CD4-positive, alpha-beta T cell treated with Interleukin-10 for 1 hour (primary cell): ENCODE measurements around the gene TRAF3.
A peak's percentile ranks its signal among the peaks of the same experiment; 100 is the strongest.

Experiments used
- DNase-seq: peaks from one replicate; pipeline ENCODE4 v3.0.0-alpha.2; 2020

TRAF3 gene

DNA sequence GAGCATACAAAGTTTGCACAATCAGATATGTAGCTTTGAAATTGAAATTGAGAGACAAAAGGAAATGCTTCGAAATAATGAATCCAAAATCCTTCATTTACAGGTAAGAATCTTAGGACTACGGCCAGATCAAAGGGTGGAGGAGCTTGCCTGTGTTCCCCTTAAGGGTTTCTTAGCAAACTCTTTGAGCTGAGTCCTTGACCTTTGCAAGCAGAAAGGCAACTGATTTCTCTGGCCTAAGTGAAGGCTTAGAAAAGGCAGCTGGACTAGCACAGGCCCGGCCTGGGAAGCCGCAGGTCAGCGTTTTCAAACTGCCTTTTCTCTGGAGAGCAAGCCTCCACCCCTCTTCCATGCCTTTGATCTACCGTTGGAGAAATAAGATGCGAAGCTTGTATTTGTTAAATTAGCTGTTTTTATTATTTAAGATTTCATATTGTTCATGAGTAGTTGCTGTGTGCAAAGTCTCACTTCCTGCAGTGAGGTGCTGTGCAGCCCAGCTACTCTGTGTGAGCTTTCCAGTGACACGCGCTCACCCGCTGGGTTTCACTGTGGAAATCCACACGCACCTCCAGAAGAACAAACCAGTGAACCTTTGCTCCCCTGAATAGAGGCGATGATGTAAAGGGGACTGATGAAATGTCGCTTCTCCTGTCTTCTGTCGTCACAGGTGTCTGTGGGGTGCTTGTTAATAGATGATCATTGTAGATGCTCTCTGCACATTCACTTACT lies 120.2 kb downstream of the TRAF3 start:
- DNase-seq, result no peak

DNA sequence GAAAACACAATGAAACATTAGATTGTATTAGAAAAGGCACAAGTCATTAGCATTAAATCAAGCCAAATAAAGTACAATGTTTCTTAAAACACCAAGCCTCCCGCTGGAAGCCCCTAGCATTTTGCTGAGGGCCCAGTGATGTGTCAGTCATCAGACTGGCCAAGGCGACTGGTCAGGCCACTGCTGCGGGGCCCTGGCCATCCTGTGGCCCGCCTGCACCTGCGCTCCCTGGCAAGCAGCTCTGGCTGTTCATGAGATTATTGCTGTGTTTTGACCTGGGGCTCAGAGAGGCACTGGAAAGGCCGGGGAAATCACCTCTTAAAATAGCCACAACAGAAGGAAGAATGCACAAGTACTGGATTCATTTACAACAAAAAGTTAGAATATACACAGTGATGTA lies 121.0 kb downstream of the TRAF3 start:
- no peak for DNase-seq

DNA sequence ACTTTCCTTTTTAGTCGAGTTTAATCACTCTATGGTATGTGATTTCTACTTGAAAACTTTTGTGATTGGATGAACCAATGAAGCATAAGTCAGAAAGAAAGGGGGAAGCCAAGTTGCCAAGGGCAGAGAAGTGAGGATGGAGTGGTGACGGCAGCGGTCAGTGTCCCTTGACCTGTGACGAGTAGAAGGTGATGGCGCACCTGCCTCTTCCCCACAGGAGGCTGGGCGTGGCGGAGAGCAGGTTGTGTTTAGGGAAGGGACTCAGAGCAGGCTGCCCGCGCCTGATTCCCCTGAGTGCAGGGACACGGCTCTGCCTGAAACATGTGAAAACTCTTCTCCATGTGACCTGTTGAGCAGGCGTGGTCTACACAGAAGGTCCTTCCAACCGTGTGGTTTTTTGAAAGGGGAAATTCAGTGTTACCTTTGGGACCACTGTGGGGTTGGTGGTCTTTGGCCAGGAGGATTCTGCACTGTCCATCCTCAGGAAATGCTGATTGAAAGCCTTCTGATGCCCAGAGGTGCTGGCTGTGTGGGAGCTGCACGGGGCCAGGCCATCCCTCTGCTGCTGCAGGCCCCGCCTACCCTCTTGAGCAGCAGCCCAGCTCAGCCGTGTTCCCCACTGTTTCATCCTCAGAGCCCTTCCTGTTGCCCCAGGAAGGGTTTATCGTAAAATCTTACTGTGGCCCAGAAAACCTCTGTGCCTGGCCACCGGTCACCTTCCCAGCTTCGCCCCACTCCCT lies 121.7 kb downstream of the TRAF3 start:
- no peak for DNase-seq

DNA sequence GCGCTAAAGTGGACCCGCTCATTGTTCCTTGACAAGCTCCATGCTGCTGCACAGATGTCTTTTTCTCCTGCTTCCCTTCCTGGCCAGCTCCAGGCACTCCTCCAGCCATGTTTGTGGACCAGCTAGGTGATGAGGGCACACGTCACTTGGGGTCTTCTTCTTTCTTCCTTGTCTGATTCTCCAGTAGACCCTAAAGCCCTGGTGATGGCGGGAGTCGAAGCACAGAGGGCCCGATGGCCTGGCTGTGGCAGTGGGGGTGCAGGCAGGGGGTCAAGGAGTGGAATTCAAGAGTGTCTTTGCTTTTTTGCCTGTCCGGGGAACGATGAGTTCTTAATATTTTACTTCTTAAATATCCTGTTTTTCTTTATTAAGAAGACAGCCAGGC lies 122.3 kb downstream of the TRAF3 start:
- DNase-seq, result no peak

DNA sequence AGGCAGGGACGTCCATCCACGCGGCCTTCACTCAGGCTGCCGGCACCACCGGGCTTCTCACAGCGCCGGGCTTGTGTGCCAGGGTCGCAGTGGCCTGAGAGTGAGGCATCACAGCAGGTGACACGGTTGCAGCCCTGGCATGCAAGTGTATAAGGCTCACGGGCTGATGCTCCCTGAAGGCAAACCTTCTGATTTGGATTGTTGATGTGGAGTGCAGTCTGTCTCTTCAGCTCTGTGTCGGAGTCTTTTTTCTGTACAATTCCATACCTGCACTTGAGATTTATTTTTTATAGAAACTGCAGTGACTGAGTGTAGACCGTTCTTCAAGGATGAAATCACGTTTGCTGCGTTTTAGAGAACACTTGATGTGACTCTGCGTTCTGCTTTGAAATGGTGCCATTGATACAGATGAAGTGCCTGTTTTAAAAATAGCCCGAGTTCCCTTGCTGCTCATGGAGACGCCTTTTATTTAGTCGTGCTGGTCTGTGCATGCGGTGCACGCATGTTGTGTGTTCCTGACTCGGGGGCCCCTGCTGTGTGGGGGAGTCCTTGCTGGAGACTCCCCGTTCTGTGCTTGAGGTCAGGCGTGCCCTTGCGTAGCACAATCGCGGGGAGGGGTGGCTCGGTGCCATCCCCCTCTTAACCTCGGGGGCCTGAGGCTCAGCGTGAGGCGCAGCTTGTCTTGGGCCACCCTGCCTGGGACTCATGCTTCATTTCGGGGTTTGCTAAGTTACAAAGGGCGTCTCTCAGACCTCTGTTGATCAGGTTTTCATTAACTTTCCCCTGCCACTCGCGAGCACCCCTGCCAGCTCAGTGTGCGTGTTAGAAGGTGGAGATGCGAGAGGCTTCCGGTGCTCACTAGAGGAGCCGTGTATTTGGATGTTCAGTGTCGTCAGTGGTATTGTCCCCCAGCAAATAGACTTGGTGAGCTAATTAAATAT lies 123.7 kb downstream of the TRAF3 start:
- peak; percentile 17 for DNase-seq

DNA sequence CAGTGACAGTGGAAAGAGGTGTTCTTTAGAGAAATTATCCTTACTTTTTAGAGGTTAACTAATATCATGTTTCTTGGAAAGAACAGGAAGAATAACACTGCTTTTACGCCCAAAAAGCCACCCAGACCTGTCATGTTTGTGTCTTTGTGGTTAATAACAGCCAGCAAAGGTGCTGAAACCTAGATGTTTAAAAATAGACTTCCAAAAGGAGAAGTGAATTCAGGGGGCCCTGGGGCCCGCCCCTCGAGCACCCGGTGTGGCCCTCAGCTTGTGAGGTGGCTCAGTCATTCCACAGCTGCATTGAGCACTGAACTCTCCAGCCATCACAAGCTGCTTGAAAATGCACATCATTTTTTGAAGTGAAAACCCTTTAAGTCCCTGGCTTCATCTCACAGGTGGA lies 124.4 kb downstream of the TRAF3 start:
- no peak for DNase-seq

DNA sequence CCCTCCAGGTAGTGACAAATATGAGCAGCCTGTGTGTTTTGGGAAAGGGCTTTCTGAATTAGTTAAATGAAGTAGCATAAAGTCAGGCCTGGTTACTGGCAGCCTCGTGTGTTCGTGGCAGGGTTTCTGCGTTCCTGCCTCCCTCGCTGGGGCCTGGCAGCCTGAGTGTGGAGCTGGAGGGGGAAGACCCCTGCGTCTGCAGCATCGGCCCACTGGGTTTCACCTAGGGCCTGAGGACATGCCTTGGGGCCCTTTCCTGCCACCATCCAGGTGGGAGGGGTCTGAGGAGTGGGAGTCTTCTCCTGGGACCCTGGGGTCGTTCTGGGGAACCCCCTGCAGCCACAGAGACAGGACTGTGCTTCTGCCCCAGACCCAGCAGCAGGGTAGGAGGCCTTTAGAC lies 124.8 kb downstream of the TRAF3 start:
- DNase-seq, result no peak

DNA sequence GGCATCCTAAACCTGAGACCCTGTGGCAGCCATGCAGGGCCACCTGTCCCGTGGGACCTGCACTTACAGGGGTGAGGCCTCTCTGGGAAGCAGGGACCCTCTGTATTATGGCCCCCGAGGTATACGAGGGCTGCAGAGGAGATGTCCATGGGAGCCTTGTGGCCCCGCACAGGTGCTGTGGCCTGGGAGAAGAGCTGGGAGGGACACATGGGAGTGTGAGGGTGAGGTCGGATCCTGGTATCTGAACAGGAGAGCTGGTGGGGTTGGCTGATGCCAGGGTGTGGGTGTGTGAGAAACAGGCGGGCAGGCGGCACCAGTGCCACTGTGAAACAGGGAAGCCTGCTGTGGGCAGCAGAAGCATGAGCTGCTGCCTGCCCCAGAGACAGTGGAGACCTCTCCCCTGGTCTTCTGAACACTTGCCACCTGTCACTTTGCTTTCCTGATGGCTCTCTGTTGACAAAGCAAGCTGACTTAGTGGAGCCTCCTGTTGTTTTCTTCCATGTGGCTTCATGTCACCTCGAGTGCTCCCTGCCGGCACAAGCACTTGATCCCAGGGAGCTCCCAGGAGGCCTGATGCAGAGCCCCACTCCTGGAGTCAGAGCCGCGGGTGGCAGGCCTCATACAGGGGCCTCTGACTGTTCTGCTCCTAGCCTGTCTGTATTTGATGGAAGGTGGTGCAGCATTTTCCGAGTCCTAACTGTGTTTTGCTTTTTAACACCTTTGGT lies 125.4 kb downstream of the TRAF3 start:
- no peak for DNase-seq

DNA sequence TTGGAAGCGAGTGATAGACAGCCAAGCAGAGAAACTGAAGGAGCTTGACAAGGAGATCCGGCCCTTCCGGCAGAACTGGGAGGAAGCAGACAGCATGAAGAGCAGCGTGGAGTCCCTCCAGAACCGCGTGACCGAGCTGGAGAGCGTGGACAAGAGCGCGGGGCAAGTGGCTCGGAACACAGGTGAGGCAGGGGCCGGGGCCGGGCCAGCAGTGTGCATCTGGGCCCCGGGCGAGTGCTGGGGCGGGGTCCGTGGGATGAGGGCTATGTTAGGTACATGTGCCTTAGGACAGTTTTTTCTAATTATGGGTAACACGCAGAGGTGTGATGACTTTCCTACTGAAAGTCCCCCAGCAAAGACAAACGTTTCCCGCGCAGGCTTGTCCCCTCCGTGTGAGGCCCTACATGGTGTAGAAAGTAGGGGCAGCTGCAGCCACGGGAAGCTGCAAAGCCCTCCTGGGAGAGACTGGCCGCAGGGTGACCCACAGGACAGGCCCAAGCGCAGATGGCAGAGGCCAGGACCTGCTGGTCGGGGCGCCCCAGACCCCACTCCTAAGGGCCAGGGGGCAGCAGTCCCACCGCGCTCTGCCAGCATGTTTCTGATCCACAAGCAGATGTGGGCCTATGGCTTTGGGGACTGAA lies 126.1 kb downstream of the TRAF3 start:
- no peak for DNase-seq

DNA sequence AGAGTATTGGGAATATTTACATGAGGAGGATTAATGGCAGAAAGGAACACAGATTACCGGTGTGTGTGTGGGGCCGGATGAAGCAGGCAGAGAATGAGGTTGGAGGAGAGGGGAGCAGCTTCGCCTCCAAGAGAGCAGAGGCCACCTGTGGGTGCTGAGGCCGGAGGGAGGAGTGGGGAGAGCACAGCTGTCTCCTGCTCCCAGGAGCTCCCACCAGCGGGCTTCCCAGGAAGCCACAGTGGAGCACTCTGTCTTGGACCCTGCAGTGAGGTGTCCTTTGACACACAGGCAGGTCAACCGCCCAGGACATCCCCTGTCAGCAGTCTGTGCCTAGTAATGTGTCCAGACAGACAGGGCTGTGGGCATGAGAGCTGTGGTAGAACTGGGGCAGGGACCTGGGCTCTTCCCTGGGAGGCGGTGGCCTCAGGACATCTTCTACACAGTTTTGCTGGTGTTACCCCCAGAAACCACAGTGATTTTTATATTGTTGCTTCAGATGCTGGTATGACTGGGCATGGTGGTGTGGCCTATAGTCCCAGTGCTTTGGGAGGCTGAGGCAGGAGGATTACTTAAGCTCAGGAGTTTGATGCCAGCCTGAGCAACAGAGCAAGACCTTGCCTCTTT lies 126.8 kb downstream of the TRAF3 start:
- DNase-seq, result no peak

DNA sequence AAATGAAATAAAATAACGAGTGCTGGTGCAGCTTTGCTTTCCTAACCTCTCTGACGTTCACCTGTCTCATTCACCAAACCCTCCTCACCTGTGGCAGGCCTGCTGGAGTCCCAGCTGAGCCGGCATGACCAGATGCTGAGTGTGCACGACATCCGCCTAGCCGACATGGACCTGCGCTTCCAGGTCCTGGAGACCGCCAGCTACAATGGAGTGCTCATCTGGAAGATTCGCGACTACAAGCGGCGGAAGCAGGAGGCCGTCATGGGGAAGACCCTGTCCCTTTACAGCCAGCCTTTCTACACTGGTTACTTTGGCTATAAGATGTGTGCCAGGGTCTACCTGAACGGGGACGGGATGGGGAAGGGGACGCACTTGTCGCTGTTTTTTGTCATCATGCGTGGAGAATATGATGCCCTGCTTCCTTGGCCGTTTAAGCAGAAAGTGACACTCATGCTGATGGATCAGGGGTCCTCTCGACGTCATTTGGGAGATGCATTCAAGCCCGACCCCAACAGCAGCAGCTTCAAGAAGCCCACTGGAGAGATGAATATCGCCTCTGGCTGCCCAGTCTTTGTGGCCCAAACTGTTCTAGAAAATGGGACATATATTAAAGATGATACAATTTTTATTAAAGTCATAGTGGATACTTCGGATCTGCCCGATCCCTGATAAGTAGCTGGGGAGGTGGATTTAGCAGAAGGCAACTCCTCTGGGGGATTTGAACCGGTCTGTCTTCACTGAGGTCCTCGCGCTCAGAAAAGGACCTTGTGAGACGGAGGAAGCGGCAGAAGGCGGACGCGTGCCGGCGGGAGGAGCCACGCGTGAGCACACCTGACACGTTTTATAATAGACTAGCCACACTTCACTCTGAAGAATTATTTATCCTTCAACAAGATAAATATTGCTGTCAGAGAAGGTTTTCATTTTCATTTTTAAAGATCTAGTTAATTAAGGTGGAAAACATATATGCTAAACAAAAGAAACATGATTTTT lies 128.2 kb downstream of the TRAF3 start:
- DNase-seq, result no peak

DNA sequence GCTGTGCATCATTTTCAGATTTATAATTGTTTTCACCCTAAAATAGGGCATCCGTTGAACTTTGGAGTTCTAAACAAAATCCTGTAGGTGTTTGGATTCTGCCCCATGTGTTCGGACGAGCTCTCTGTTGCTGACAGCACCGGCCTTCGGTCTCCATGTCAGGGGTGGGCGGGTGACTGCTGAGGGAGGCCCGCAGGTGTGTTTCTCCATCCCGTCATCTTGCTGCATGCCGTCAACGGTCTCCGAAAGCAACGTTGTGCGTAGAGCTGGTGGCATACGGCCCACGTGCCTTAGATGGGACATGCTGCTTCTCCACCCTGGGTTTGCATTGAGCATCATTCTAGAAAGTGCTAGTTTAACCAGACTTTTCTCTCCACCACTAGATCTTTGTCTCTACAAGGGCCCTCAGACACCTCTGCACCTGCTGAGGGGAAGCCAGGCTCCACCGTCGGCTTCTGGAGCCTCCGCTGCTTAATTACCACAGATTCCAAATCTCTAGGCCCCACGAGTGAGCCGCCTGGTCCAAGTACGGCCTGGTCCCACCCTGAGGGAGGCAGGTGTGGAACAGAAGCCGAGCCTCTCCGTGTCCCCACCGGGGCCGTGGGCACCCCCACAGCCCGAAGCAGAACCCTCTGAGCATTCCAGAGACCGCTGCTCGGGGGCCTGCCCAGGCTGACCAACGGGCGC lies 129.5 kb downstream of the TRAF3 start:
- no peak for DNase-seq

DNA sequence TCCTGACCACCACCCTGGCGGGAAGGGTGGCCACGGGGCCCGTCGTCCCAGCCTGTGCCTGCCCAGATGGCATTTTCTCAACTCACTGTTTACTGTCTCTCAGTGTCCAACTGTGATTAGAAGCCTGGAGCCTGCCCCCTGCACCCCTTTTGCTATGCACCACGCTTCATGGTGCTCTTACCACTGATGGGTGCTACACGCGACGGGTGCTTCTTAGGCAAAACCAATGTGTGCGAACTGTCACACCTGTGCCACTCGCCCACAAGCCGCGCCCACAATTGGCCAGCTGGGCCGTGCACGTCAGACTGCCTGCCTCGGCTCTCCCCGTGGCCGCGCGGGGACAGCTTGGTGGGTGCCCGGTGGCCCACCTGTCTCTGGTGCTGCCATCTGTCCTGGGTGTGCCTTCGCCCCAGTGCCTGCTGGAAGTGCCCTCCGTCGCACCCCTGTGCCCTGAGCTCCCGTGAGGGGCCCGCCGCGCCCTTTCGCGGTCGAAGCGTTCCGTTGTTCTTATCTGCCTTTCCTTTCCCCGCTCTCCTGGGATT lies 130.1 kb downstream of the TRAF3 start:
- DNase-seq, result no peak

DNA sequence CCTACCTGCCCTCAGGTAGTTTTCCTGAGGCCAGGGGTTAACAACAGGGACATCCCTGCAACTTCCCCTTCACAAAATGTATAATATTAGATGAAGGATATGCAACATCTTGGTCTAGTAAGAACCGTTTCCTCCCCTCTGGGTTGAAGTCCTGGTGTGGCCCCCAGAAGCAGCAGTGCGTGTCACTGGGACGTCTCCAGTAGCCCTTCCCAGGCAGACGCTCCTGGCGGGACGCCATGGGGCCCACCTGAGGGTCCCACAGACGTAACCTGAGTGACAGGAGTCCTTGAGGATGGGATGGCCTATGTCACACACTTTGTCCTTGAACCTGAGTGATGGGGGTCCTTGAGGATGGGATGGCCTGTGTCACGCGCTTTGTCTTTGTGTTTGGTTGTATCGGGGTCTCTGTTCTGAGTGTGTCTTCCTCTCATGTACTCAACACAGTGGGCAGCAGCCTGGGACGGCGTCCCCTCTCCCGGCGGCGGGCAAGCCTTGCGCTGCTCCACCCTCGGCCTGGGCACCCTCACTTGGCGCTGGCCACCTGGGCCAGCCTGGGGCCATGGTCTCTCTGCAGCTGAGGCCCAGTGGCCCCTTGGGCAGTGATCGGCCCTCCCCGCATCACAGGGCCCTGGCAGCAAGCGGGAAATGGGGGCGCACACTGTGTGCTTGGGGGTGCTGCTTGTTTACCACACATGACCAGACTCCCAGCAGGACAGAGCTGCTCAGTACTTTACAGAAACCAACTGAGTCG lies 130.9 kb downstream of the TRAF3 start:
- no peak for DNase-seq

DNA sequence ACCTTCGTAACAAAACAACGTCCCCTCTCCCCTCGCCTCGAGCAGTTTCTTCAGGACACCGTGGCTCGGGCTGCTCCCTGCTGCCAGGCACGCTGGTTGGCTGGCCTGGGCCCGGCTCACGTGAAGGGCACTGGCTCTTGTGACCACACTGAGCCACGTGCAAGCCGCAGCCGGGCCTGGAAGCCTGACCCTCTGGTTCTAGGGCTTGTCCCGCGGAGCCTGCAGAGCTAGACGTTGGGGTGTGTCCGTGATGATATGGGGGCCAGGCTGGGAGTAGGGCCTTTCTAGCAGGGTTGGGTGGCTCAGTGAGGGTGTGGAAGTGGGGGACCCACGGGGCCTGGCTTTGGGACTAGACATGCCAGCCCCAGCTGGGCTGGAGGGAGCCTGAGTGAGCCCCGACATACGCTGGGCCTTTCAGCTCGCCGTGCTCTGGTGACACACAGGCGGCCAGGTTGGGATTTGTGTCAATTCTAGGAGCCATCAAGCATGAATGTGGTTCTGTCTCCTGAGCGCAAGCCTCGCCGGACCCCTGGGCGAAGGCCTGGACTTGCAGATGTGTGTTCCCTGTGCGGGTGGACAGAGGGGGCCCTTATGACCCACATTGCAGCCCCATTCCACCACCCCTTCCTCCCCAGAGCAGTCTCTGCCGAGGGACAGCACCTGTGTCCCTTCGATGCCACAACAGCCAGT lies 131.7 kb downstream of the TRAF3 start:
- DNase-seq, result no peak

DNA sequence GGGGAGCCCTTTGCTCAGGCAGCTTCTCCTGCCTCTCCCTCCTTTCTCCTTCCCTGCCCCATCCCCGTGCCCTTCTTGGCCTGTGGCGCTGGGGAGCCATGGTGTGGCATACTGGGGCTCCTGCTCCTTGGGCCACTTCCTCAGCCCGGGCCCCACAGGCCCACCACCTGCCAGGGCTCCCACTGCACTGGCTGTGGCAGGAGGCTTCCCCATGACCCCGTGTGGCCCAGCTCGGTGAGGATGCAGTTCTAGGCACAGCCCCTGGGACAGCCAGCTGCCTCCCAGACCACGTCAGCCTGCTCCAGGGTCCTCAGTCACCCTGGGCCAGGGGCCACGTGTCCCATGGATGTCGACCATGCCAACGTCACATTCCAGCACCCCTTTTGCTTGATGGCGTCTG lies 132.2 kb downstream of the TRAF3 start:
- no peak for DNase-seq

DNA sequence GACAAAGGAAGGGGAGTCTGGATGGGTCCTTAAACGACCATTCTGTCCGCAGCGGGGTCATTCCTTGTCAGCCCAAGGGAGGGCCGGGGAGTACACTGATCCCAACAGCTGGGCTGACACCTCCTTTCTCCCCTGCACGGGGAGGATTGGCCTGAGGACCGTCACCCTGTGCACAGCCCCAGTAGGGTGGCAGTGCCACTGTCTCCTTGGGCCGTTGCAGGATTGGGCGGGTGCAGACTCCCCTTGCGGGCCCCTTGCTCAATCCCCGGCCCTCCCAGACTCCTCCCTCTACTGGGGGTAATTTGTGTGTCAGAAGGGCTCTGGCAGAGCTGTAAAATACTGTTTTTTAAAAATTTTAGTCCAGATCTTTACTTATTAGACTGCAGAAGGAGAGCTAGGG lies 132.7 kb downstream of the TRAF3 start:
- no peak for DNase-seq

DNA sequence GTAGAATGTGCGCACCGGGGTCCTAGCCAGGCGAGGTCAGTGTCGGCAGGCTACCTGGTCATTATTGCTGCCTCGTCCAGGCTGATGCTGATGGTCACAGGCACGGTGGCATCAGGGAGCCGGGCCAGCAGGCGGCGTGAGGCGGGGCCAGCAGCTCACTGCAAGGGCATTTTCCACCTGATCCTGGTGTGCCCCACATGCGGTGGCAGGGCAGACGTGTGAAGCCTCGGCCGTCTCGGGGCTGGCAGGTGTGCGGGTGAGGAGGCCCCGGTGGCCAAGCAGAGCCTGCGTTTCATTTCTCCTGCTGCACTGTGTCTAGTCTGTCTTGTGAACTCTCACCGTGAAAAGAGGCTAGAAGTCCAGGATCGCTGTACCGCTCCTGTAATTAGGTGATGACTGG lies 133.2 kb downstream of the TRAF3 start:
- no peak for DNase-seq
